Activated B cell treated with CpG ODN at 0.5 μM for 24 hours (primary cell): ENCODE results near the gene SPTSSA. TPM values are rescaled to one million over a fixed set of nuclear protein-coding genes. Genes with fewer than 3 reads are reported as not detected.
"Not testable (repeated sequence)": the region's sequence is repeated elsewhere in the genome, so short reads cannot be mapped to it uniquely, and the experiment has no call there.

Experiments
- ATAC-seq: fragments of 200-7000 bp; cut with Tn5 transposase; one replicate; pipeline ENCODE4 v1.10.0; 2021; ENCODE audit warnings: low read depth, mild to moderate bottlenecking, moderate library complexity
- CTCF ChIA-PET: fragments of 350-600 bp; sonication (Branson Sonifier 250); formaldehyde crosslinking; loops from one replicate; lab custom pipeline; 2021; ENCODE audit warnings: antibody characterized with exemption; lab: Charles Lee
- POLR2A ChIA-PET: fragments of 350-600 bp; sonication (Branson Sonifier 250); formaldehyde crosslinking; loops from one replicate; lab custom pipeline; 2021; ENCODE audit warnings: antibody characterized with exemption; lab: Charles Lee
- DNase-seq: peaks from one replicate; pipeline ENCODE4 v3.0.0; 2022
- H3K27ac Mint-ChIP-seq: one replicate; pipeline ENCODE4 v1.8.0; 2020; ENCODE audit warnings: mixed read lengths
- H3K27me3 Mint-ChIP-seq: one replicate; pipeline ENCODE4 v1.8.0; 2021; ENCODE audit warnings: mixed read lengths
- H3K36me3 Mint-ChIP-seq: one replicate; pipeline ENCODE4 v1.8.0; 2021; ENCODE audit warnings: low read depth, mixed read lengths
- H3K4me1 Mint-ChIP-seq: one replicate; pipeline ENCODE4 v1.8.0; 2021; ENCODE audit warnings: mixed read lengths
- H3K4me3 Mint-ChIP-seq: one replicate; pipeline ENCODE4 v1.8.0; 2020; ENCODE audit warnings: mild to moderate bottlenecking, mixed read lengths
- H3K9me3 Mint-ChIP-seq: one replicate; pipeline ENCODE4 v1.8.0; 2020; ENCODE audit warnings: mixed read lengths
- intact Hi-C: fragments of 100-400 bp; cut with micrococcal nuclease; formaldehyde crosslinking; loops from one replicate; pipeline ENCODE4 v1.15.1; 2024
- total RNA-seq: library from RNA; stranded (reverse); gene quantifications from 2 replicates; pipeline ENCODE4 v1.2.3, GENCODE V29; 2022
- TF ChIP-seq, protein P1 (sequence below): fragments of 200-600 bp; IDR thresholded peaks from one replicate; pipeline ENCODE4 v1.8.0; 2022; ENCODE audit warnings: antibody characterized with exemption, mild to moderate bottlenecking

Gene SPTSSA
- total RNA-seq, 1 donor from 2014 or later, result 6.2 TPM

DNA sequence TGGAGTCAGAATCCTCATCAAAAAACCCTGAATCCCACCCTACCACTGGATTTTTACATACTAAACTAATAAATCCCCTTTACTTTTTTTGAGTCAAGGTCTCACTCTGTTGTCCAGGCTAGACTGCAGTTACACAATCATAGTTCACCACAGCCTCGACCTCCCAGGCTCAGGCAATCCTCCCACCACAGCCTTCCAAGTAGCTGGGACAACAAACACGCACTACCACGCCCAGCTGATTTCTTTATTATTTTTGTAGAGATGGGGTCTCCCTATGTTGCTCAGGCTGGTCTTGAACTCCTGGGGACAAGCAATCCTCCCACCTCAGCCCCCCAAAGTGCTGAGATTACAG is 24.3 kb downstream of the SPTSSA start:
- peaks cover 27% of the 10 kb centered on the region for H3K4me1 Mint-ChIP-seq
- ATAC-seq (no peak), DNase-seq (no peak)
- no peak overlapping the region for H3K27ac Mint-ChIP-seq
- ChIA-PET CTCF (no interaction called here), POLR2A (no interaction called here)
- H3K27me3 Mint-ChIP-seq, result no peaks in the 10 kb centered on the region
- TF ChIP-seq, protein P1, sequence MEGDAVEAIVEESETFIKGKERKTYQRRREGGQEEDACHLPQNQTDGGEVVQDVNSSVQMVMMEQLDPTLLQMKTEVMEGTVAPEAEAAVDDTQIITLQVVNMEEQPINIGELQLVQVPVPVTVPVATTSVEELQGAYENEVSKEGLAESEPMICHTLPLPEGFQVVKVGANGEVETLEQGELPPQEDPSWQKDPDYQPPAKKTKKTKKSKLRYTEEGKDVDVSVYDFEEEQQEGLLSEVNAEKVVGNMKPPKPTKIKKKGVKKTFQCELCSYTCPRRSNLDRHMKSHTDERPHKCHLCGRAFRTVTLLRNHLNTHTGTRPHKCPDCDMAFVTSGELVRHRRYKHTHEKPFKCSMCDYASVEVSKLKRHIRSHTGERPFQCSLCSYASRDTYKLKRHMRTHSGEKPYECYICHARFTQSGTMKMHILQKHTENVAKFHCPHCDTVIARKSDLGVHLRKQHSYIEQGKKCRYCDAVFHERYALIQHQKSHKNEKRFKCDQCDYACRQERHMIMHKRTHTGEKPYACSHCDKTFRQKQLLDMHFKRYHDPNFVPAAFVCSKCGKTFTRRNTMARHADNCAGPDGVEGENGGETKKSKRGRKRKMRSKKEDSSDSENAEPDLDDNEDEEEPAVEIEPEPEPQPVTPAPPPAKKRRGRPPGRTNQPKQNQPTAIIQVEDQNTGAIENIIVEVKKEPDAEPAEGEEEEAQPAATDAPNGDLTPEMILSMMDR, result no peak
- intact Hi-C loops, result no loop called here
- no peaks in the 10 kb centered on the region for H3K36me3 Mint-ChIP-seq
- H3K9me3 Mint-ChIP-seq, result no peaks in the 10 kb centered on the region
- H3K4me3 Mint-ChIP-seq, result no peak overlapping the region

DNA sequence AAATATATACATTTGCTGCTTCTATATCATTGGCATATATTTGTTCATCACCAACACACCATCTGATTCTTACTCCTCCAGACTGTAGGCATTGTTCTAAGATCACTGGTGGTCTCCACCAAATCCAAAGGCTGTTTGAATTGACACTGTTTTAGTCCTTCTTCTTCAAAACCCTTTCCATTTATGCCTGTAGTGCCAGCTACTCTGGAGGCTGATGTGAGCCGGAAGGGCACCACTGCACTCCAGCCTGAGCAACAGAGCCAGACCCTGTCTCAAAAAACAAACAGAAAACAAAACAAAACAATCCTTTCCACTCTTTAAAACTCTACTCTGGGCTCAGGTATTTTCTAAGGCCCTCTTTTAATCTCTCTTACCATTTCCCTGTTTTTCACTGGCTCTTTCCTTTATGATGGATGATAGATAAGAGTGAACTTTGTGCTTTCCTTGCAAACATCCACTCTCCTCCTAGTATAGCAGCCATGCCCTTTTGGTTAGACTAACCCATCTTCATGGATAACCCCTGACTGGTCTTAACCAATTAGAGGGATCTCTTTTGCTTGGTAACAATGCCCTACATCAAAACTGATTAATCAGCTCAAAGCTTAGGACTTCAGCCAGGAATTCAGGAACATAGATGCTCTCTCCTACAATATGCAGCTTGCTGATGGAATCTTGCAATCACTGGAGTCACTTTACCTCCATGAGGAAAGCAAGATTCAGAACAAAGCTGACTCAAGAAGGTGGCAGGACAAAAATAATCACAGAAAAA is 24.9 kb downstream of the SPTSSA start:
- ATAC-seq (no peak), DNase-seq (no peak)
- Mint-ChIP-seq H3K36me3 (no peaks in the 10 kb centered on the region), H3K9me3 (no peaks in the 10 kb centered on the region), H3K27ac (peak overlapping the region; percentile 20), H3K4me3 (no peak overlapping the region), H3K27me3 (no peaks in the 10 kb centered on the region), H3K4me1 (peaks cover 27% of the 10 kb centered on the region)
- intact Hi-C loops, result no loop called here
- ChIA-PET CTCF (no interaction called here), POLR2A (no interaction called here)
- TF ChIP-seq, protein P1, result no peak

DNA sequence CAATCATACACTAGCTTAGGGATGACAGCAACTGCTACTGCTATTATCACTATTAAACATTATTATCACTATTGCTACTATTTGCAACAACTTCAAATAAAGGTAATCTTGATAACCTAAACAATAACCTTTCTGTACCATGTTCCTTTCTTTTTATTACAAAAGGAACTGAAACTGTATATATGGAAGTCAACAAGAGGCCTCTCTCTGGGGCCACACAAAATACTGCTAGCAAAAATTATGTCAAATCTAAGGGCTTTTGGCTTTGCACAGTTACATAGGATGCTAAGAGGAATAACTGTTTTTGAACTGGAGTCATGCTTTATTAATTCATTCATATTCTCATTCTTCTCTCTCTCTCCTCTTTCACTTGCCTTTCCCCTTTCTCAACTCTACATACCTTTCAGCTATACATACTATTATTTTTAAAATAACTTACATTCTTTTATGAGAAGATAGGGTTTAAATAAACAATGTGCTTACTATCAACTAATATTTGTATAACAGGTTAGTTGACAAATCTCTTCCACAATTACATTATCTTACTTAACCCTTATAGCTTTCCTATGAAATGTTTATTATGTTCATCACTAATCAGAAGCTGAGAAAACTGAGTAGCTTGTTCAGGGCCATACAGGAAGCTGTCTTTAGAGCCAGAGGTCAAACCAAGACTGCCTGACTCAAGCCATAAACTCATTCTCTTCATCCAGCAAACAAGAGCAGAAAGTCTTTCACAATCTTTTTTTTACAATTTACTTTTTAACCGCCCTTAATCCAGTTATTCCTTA is 25.7 kb downstream of the SPTSSA start:
- CTCF ChIA-PET, result no interaction called here
- Mint-ChIP-seq H3K27ac (peak overlapping the region; percentile 6), H3K9me3 (no peaks in the 10 kb centered on the region), H3K4me3 (no peak overlapping the region), H3K27me3 (no peaks in the 10 kb centered on the region), H3K36me3 (no peaks in the 10 kb centered on the region), H3K4me1 (peaks cover 27% of the 10 kb centered on the region)
- TF ChIP-seq, protein P1, result no peak
- POLR2A ChIA-PET, result no interaction called here
- ATAC-seq, result no peak
- no peak for DNase-seq
- intact Hi-C loops, result no loop called here

DNA sequence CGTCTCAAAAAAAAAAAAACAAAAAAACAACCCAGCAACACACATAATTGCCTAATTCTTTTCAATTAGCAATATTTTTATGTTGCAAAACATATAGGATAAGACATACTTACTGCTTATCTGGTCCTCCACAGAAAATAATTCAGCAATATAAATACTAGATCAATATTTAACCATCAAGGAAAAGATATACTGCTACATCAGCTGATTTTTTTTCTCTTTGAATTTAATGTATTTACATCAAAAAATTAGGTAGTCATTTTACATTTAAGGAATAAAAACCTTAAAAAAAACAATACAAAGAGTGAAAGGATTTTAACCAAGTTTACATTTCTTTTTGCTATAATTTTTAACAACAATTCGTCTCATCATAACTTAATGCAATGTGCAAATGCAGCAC is 28.1 kb downstream of the SPTSSA start:
- Mint-ChIP-seq H3K4me3 (no peak overlapping the region), H3K9me3 (no peaks in the 10 kb centered on the region), H3K4me1 (peaks cover 27% of the 10 kb centered on the region), H3K27ac (no peak overlapping the region), H3K36me3 (no peaks in the 10 kb centered on the region), H3K27me3 (no peaks in the 10 kb centered on the region)
- ChIA-PET POLR2A (interaction anchor here (0.6 kb wide), 1 partner anchor 23 kb away, joined by 3 read pairs; no protein-coding TSS in a partner anchor), CTCF (no interaction called here)
- intact Hi-C loops, result no loop called here
- ATAC-seq (no peak), DNase-seq (no peak)
- TF ChIP-seq, protein P1, result no peak

DNA sequence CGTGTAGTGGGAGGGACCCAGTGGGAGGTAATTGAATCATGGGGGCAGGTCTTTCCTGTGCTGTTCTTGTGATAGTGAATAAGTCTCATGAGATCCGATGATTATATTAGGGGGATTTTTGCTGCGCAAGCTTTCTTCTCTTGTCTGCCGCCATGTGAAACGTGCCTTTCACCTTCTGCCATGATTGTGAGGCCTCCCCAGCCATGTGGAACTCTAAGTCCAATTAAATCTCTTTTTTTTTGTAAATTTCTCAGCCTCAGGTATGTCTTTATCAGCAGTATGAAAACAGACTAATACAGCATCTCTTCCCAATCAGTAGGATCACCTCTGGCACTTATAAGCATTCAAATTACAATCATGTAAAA is 34.0 kb downstream of the SPTSSA start:
- H3K9me3 Mint-ChIP-seq, H3K27me3 Mint-ChIP-seq, CTCF ChIA-PET, H3K4me3 Mint-ChIP-seq, H3K27ac Mint-ChIP-seq, H3K36me3 Mint-ChIP-seq, intact Hi-C loops, DNase-seq, ATAC-seq, H3K4me1 Mint-ChIP-seq, POLR2A ChIA-PET: not testable (repeated sequence)
